KG1 (cell line): ENCODE data around the gene YTHDC1.
"Not testable (repeated sequence)": the region's sequence is repeated elsewhere in the genome, so short reads cannot be mapped to it uniquely, and the experiment has no call there.

ENCODE experiments used
- DNase-seq: peaks from one replicate; lab custom pipeline; 2025; lab: John Stamatoyannopoulos, UW

YTHDC1 gene

DNA sequence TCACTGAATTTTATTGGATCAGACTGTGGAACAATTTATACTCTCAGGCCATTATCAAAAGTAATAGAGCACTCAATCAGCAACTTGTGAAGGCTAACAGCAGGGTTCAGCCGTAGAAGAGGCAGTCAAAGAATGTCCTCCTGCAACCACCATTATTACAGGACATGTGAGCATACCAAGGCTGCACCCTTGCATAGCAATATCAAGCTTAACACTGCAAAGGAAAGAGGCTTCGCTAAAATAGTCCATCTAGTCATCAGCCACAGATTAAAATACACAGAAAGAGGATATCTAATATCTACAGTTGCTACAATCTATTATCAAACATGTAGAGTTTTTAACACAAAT lies 61.5 kb downstream of the YTHDC1 start:
- no peak for DNase-seq

DNA sequence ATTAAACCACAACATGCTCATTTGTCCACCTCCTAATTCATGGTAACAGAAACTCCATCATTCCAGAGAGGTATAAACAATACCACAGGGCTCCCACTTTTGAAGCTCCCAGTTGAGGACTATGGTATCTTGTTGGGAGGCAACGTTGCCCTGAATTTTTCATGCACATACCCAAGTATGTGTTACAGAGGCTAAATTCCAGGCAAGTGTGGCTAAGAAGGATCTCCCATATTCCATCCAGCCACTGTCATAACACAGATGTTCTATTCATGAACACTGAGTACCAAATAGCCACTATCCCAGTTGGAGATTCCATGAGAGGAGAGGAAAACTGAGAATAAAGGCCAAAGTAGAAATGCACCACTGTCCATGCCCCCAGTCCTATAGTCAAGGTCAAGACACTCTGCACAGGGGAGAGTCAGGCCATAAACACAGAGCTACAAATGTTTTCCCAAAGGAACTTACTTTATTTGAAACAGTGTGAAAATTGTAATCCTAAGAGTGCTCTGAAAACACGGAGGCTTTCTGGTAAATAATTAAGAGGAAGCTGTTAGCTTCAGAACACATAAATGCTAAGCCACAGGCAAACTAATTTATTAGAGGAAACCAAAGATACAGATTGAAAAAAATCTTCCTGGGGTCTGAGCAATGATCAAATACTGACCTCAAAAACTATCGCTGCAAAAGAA lies 62.0 kb downstream of the YTHDC1 start:
- DNase-seq, result no peak

DNA sequence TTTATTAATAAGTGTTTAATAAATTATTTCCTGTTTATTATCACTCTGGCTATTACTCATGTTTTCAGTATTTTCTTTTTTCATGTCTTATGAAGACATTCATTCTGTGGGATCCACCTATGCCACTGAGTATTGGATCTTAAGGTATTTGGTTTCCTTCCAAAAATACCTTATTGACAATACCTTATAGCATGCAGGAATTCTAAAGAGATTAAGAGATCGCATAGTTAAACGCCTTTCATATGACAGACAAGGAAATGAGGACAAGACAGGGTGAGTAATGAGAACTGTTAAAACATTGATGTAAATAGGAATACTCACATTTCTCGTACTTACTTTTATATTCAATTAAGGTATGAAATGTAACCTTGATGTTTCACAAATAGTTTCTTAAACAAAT lies 66.2 kb downstream of the YTHDC1 start:
- DNase-seq, result no peak

DNA sequence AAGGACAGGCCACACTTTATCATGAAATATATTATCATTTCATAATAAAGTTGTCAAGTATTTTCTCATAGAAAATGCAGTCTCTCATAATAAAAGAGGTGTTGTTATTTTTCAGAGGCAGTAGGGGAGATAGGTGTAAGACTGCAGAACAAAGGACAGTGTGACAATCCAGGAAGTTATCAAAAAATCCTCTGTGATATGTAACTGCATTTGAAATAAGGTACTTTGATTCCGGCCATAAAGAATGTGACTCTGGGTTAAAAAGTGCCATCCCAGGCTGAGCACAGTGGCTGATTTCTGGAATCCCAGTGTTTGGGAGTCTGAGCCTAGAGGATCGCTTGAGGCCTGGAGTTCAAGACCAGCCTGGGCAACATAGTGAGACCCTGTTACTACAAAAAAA lies 66.8 kb downstream of the YTHDC1 start:
- no peak for DNase-seq

DNA sequence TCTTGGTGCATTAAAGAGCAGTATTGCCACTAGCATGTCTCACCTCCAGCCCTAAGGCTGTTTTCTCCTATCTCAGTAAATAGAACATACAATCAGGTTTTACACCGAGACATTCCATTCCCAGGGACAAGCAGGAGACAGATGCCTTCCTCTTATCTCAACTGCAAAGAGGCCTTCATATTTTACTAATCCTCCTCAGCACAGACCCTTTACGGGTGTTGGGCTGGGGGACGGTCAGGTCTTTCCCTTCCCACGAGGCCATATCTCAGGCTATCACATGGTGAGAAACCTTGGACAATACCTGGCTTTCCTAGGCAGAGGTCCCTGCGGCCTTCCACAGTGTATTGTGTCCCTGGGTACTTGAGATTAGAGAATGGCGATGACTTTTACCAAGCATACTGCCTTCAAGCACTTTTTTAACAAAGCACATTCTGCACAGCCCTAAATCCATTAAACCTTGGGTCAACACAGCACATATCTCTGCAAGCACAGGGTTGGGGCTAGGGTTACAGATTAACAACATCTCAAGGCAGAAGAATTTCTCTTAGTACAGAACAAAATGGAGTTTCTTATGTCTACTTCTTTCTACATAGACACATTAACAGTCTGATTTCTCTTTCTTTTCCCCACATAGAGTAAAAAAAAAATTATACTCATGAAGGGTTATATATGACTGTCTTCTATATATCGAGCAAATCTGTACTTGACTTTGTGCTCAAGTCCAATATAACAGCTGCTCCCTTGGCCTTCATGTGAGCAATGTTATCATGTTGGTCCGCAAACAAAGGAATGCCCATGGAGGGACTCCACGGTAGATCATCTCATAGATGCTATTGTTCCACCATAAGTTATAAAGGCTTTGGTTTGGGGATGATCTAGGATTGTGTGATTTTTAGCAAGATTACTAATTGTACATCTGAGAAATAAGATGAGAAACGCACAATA lies 67.8 kb downstream of the YTHDC1 start:
- not testable (repeated sequence) for DNase-seq

DNA sequence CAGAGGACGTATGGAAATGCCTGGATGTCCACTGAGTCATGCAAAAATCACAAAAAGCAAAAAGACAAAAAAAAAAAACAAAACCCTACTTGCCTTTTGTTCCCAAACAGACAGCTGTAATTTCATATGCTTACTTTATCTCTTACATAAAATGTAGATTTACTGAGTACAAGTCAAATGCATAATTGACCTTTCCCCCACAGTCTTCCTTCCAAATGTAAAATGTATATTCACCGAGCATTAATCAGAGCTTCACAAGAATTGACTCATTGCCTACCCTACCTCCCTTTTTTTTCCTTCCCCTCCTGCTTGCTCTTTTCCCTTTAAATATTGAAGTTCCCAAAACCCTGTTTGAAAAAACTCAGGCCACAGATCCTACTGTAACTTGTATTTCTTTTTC lies 71.9 kb downstream of the YTHDC1 start:
- DNase-seq, result no peak

DNA sequence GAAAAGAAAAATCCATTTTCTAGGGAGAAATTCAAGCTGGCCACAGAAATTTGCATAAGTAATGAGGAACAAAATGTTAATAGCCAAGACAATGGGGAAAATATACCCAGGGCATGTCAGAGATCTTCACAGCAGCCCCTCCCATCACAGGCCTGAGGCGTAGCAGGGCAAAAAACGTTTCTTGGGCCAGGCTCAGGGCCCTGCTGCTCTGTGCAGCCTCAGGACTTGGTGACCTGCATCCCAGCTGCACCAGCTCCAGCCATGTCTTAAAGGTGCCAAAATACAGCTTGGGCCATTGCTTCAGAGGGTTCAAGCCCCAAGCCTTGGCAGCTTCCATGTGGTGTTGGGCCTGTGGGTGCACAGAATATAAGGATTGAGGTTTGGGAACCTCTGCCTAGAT lies 72.3 kb downstream of the YTHDC1 start:
- DNase-seq, result no peak

DNA sequence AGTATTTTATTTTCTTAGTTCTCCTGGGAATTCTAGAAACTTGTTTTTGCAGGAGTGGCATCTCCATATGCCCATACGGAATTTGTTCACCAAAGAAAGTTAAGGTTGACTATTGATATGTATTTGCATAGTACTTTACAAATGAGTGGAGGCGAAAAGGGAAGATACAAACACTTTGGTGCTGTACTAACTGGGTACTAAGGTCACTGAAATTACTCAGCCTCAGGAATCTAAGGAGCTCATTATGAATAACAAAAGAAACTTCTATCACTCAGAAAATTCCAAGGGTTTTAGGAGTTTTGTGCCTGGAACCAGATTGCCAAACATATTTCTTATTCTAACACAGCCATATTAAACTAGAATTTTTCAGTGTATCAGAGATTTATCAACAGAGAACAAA lies 77.0 kb downstream of the YTHDC1 start:
- no peak for DNase-seq

DNA sequence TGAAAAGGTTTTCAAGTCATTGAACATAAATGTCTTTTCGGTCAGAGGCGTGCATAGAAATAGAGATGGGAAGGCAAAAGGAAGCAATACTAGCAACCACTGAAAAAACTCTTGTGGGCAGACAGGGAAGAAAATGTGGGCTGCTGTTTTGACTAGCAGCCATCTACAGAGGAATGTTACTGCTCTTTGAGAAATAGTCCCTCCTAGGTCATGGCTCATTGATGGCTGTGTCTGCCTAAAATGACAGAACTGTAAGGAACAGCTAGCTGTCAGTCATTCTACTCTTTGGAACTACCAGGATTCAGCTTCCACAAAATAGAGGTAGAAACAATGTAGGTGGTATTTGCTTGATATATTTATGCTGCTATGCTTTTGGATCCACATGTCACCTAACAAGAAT lies 77.5 kb downstream of the YTHDC1 start:
- no peak for DNase-seq

DNA sequence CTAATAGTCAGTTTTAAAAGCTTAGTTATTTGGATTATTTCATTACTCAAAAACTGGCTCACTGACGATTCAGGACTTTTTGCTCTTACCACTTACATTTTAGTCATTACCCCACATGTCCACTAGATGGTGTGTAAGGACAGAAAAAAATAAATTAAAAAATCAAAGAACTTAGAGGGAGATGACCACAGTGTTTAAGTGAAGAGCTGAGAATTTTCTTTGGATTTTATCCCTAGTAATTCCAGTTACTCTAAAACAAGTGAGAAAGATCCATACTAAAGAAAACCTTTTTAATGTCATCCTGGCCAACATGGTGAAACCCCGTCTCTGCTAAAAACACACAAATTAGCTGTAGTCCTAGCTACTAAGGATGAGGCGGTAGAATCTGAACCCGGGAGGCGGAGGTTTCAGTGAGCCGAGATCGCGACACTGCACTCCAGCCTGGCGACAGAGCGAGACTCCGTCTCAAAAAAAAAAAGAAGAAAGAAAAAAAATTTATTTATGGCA lies 78.0 kb downstream of the YTHDC1 start:
- no peak for DNase-seq

DNA sequence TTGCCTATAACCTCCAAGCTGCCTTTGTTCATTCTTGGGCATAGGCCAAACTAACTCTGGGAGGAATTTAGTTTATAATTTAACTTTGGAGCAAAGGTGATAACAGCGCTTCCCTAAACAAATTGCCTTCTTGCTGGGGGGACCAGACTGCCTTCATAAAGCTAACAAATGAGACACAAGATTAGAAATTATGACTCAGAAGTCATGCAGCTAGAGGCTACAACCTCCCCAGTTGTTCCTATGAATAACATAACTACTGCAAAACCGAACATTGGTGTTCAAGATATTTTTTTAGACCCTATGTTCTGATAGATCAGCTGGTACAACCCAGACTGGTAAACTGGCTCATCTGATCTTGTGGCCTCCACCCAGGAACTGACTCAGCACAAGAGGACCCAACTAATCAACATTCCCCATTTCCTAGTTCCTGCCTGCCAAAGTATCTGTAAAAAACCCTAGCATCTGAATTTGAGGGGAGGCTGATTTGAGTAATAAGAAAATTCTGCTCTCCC lies 82.4 kb downstream of the YTHDC1 start:
- no peak for DNase-seq

DNA sequence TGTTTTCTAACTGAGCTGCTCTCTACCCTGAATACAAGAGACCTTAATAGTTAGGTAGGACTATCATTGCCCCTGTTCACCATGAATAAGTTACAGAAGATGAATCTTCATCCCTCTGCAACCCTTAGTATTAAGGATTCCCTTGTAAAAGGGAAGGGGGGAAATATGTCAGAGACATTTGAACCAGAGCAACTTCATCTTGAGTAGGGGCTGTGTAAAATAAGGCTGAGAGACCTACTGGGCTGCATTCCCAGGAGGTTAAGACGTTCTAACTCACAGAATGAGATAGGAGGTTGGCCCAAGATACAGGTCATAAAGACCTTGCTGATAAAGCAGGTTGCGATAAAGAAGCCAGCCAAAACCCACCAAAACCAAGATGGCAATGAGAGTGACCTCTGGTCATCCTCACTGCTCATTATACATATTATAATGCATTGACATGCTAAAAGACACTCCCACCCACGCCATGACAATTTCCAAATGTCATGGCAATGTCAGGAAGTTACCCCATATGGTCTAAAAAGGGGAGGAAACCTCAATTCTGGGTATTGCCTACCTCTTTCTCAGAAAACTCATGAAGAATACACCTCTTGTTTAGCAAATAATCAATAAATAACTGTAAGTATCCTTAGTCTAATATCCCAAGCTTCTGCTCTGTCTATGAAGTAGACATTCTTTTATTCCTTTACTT lies 84.9 kb downstream of the YTHDC1 start:
- no peak for DNase-seq
